HepG2 (cell line): ENCODE data around the gene POLE3. TPM values are rescaled to one million over a fixed set of nuclear protein-coding genes. Genes with fewer than 3 reads are reported as not detected.

ENCODE experiments used
- CEBPZ ChIP-seq: IDR thresholded peaks from 2 replicates; pipeline ENCODE4 v1.6.1; 2012; ENCODE audit warnings: low read length, improper control_type of control experiment
- ELF3 ChIP-seq: IDR thresholded peaks from 2 replicates; pipeline ENCODE4 v1.6.1; 2016; ENCODE audit warnings: missing genetic modification reagents, missing compliant biosample characterization
- ETV5 ChIP-seq: IDR thresholded peaks from 2 replicates; pipeline ENCODE4 v1.6.1; 2018; ENCODE audit warnings: missing biosample characterization, missing genetic modification reagents, inconsistent platforms, borderline replicate concordance
- HNF4G ChIP-seq, 2 experiments: sonication (generic) in 1 of 2; formaldehyde crosslinking in 1 of 2; IDR thresholded peaks; 2 replicates each; pipeline versions ENCODE4 v1.4.0 to v1.6.1; 2011 to 2020; ENCODE audit warnings: borderline replicate concordance in 2 of 2, low read depth in 2 of 2, mild to moderate bottlenecking in 2 of 2, low read length in 1 of 2, missing genetic modification reagents in 1 of 2, moderate library complexity in 1 of 2
- NFIB ChIP-seq: sonication (generic); formaldehyde crosslinking; IDR thresholded peaks from 2 replicates; pipeline ENCODE4 v1.9.0; 2021; ENCODE audit warnings: missing genetic modification reagents, mild to moderate bottlenecking, borderline replicate concordance
- NRL ChIP-seq: sonication (generic); formaldehyde crosslinking; IDR thresholded peaks from 2 replicates; pipeline ENCODE4 v1.5.0; 2020; ENCODE audit warnings: missing genetic modification reagents, mild to moderate bottlenecking, moderate library complexity, borderline replicate concordance
- PHF5A ChIP-seq: IDR thresholded peaks from one replicate; pipeline ENCODE4 v1.6.1; 2018; ENCODE audit warnings: low read depth, missing genetic modification reagents; ENCODE audit not compliant: unreplicated experiment
- PTBP1 ChIP-seq: fragments of 200-400 bp; formaldehyde crosslinking; IDR thresholded peaks from 2 replicates; pipeline ENCODE4 v1.6.1; 2018; ENCODE audit warnings: low read length, low read depth; ENCODE audit not compliant: poor library complexity, severe bottlenecking
- ZNF17 ChIP-seq: sonication (generic); formaldehyde crosslinking; IDR thresholded peaks from 2 replicates; pipeline ENCODE4 v1.5.0; 2020; ENCODE audit warnings: mild to moderate bottlenecking, missing genetic modification reagents
- ZNF225 ChIP-seq: sonication (generic); formaldehyde crosslinking; IDR thresholded peaks from 2 replicates; pipeline ENCODE4 v1.4.0; 2020; ENCODE audit warnings: mild to moderate bottlenecking, missing genetic modification reagents
- ZNF263 ChIP-seq: sonication (generic); formaldehyde crosslinking; IDR thresholded peaks from 2 replicates; pipeline ENCODE4 v1.4.0; 2020; ENCODE audit warnings: missing genetic modification reagents
- ZNF282 ChIP-seq: fragments of 450-650 bp; IDR thresholded peaks from 2 replicates; pipeline ENCODE4 v1.6.1; 2018; ENCODE audit not compliant: partially characterized antibody
- ZNF30 ChIP-seq: sonication (generic); formaldehyde crosslinking; IDR thresholded peaks from 2 replicates; pipeline ENCODE4 v1.5.0; 2020; ENCODE audit warnings: mild to moderate bottlenecking, missing genetic modification reagents
- ZNF629 ChIP-seq: sonication (generic); formaldehyde crosslinking; conservative IDR thresholded peaks from 2 replicates; pipeline ENCODE4 v1.5.0; 2020; ENCODE audit warnings: missing genetic modification reagents
- polyA plus RNA-seq, 8 experiments: library from polyadenylated mRNA; depleted of rRNA in 3 of 8; stranded (reverse) in 7 of 8; unstranded in 1 of 8; fragments of >200 nt; fragmentation: Illumina TruSeq in 4 of 8; extraction: Trizol in 4 of 8; gene quantifications; 2 replicates each; pipeline versions ENCODE4 v1.2.1 to v1.2.3, GENCODE V29; 2011 to 2016; ENCODE audit warnings: low read depth in 4 of 8, missing spikeins in 1 of 8, mixed read lengths in 1 of 8; ENCODE audit not compliant: insufficient read depth in 1 of 8
- total RNA-seq, 5 experiments: library from RNA; depleted of rRNA; stranded (reverse); fragments of >200 nt; fragmentation: Illumina TruSeq; extraction: Trizol; gene quantifications; 2 replicates each; pipeline ENCODE4 v1.2.3, GENCODE V29; 2016; ENCODE audit warnings: low read depth in 1 of 5
- TF ChIP-seq, protein P1 (sequence below): sonication (generic); formaldehyde crosslinking; IDR thresholded peaks from 2 replicates; pipeline ENCODE4 v1.5.0; 2020; ENCODE audit warnings: mild to moderate bottlenecking, missing genetic modification reagents, borderline replicate concordance
- TF ChIP-seq, protein P2 (sequence below): sonication (generic); formaldehyde crosslinking; IDR thresholded peaks from 2 replicates; pipeline ENCODE4 v1.5.1; 2020; ENCODE audit warnings: missing genetic modification reagents, mild to moderate bottlenecking, borderline replicate concordance

Gene POLE3
- total and polyA plus RNA-seq, 2 of the 13 experiments (the other 11 are each of a cell fraction or from before 2014, with no cell fraction given) = 36.0 to 77.2 TPM

DNA sequence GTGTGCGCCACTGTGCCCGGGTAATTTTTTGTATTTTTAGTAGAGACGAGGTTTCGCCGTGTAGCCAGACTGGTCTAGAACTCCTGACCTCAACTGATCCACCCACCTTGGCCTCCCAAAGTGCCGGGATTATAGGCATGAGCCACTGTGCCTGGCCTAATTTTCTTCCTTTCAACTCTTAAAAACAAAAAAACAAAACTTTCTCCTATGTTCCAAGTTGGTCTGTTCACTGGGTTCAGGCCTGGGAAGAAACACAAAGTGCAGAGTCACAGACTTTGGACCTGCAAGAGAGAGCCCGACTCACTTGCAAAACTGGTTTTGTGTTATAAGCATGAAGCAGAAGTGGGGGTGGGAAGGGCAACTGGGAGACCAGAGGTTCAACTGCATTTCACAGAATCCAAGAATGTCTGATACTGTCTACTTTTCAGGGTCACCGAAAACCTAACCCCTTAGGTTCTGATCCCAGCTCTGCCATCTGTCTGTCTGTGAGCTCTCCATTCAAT, 28.5 kb downstream of the POLE3 start (continued):
- TF ChIP-seq, protein P1, sequence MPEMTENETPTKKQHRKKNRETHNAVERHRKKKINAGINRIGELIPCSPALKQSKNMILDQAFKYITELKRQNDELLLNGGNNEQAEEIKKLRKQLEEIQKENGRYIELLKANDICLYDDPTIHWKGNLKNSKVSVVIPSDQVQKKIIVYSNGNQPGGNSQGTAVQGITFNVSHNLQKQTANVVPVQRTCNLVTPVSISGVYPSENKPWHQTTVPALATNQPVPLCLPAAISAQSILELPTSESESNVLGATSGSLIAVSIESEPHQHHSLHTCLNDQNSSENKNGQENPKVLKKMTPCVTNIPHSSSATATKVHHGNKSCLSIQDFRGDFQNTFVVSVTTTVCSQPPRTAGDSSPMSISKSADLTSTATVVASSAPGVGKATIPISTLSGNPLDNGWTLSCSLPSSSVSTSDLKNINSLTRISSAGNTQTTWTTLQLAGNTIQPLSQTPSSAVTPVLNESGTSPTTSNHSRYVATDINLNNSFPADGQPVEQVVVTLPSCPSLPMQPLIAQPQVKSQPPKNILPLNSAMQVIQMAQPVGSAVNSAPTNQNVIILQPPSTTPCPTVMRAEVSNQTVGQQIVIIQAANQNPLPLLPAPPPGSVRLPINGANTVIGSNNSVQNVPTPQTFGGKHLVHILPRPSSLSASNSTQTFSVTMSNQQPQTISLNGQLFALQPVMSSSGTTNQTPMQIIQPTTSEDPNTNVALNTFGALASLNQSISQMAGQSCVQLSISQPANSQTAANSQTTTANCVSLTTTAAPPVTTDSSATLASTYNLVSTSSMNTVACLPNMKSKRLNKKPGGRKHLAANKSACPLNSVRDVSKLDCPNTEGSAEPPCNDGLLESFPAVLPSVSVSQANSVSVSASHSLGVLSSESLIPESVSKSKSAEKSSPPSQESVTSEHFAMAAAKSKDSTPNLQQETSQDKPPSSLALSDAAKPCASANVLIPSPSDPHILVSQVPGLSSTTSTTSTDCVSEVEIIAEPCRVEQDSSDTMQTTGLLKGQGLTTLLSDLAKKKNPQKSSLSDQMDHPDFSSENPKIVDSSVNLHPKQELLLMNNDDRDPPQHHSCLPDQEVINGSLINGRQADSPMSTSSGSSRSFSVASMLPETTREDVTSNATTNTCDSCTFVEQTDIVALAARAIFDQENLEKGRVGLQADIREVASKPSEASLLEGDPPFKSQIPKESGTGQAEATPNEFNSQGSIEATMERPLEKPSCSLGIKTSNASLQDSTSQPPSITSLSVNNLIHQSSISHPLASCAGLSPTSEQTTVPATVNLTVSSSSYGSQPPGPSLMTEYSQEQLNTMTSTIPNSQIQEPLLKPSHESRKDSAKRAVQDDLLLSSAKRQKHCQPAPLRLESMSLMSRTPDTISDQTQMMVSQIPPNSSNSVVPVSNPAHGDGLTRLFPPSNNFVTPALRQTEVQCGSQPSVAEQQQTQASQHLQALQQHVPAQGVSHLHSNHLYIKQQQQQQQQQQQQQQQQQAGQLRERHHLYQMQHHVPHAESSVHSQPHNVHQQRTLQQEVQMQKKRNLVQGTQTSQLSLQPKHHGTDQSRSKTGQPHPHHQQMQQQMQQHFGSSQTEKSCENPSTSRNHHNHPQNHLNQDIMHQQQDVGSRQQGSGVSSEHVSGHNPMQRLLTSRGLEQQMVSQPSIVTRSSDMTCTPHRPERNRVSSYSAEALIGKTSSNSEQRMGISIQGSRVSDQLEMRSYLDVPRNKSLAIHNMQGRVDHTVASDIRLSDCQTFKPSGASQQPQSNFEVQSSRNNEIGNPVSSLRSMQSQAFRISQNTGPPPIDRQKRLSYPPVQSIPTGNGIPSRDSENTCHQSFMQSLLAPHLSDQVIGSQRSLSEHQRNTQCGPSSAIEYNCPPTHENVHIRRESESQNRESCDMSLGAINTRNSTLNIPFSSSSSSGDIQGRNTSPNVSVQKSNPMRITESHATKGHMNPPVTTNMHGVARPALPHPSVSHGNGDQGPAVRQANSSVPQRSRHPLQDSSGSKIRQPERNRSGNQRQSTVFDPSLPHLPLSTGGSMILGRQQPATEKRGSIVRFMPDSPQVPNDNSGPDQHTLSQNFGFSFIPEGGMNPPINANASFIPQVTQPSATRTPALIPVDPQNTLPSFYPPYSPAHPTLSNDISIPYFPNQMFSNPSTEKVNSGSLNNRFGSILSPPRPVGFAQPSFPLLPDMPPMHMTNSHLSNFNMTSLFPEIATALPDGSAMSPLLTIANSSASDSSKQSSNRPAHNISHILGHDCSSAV (CRISPR knock-in tag) = no peak
- no peak for TF ChIP-seq PHF5A (CRISPR knock-in tag)
- TF ChIP-seq ZNF17 (CRISPR knock-in tag) = no peak
- TF ChIP-seq, protein P2, sequence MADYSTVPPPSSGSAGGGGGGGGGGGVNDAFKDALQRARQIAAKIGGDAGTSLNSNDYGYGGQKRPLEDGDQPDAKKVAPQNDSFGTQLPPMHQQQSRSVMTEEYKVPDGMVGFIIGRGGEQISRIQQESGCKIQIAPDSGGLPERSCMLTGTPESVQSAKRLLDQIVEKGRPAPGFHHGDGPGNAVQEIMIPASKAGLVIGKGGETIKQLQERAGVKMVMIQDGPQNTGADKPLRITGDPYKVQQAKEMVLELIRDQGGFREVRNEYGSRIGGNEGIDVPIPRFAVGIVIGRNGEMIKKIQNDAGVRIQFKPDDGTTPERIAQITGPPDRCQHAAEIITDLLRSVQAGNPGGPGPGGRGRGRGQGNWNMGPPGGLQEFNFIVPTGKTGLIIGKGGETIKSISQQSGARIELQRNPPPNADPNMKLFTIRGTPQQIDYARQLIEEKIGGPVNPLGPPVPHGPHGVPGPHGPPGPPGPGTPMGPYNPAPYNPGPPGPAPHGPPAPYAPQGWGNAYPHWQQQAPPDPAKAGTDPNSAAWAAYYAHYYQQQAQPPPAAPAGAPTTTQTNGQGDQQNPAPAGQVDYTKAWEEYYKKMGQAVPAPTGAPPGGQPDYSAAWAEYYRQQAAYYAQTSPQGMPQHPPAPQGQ (CRISPR knock-in tag) = no peak
- 0 out of 2 replicates have a peak, but pooled peaks have one; percentile 10 for TF ChIP-seq ZNF629 (CRISPR knock-in tag)
- no peak for TF ChIP-seq NRL (CRISPR knock-in tag)
- 0 out of 2 replicates have a peak, but pooled peaks have one; percentile 23 for TF ChIP-seq ETV5
- TF ChIP-seq PTBP1 = no peak
- TF ChIP-seq ZNF30 (CRISPR knock-in tag) = no peak
- no peak for TF ChIP-seq ZNF225 (CRISPR knock-in tag)
- TF ChIP-seq ZNF282 = no peak
- TF ChIP-seq CEBPZ = no peak
- no peak for TF ChIP-seq NFIB (CRISPR knock-in tag)
- TF ChIP-seq ZNF263 (CRISPR knock-in tag) = no peak
- peak; percentile 95 for TF ChIP-seq HNF4G (IDR thresholded peaks at IDR 0.05; ENCODE audit: borderline replicate concordance, low read depth, low read length)
- TF ChIP-seq HNF4G (CRISPR knock-in tag; IDR thresholded peaks at IDR 0.05; ENCODE audit: borderline replicate concordance, low read depth) = peak; percentile 91; the same call in 1 of the 2 replicates
- TF ChIP-seq ELF3 = peak; percentile 43
